Astrocyte of the spinal cord (primary cell): ENCODE results near the gene NR1H3.
A peak's percentile ranks its signal among the peaks of the same experiment; 100 is the strongest.

ENCODE experiments used
- DNase-seq: peaks from one replicate; pipeline ENCODE4 v3.0.0; 2011; ENCODE audit warnings: low read depth, low spot score
- H3K4me3 ChIP-seq: 2 replicates; pipeline ENCODE4 v1.5.1; 2011; ENCODE audit warnings: low read depth, mild to moderate bottlenecking, low read length, moderate library complexity
- CTCF ChIP-seq: IDR thresholded peaks from 2 replicates; pipeline ENCODE4 v1.5.1; 2012; ENCODE audit warnings: low read depth, mild to moderate bottlenecking, low read length, inconsistent platforms
- in situ Hi-C: cut with HindIII; loops from 2 replicates; pipeline ENCODE4 v1.10.0; 2017; ENCODE audit warnings: low sequenced_read_pairs

Gene NR1H3

DNA sequence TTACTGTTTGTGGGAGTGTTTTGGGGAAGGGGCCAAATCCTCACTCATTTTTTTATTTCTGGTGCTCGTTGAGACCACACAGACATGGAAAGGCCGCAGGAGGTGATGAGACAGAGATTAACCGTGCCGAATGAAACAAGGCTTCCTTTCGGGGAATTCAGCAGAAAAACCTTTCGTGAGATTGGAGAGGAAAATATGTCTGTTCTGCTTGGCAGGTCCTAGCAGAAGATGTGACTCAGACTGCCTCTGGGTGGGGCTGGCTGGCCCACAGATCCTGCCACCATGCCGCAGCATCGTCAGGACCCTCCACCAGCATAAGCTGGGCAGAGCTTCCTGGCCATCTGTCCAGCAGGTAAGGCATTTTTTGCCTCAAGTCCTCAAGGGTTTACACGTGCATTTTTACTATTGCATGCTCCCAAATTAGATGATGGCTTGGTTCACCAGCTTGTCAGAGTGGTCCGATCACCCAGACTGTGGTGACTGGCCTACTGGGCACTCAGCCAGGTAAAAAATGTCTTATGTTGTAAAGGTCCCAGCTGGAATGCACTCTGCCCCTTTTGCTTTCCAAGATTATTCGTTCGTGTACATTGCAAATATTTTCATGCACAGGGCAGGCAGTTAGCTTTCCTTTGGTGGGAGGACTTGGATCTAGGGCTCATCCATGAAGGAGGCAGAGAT, 41.5 kb upstream of the NR1H3 start:
- no peak for TF ChIP-seq CTCF
- peak; percentile 88 for DNase-seq
- H3K4me3 ChIP-seq = peak overlapping the region; percentile 62
- in situ Hi-C loops = no loop called here

GRCh38 chr11:47220401-47220821, 37.4 kb upstream of the NR1H3 start:
- no peak for TF ChIP-seq CTCF
- no peak overlapping the region for H3K4me3 ChIP-seq
- DNase-seq = peak; percentile 47
- in situ Hi-C loops = no loop called here

DNA sequence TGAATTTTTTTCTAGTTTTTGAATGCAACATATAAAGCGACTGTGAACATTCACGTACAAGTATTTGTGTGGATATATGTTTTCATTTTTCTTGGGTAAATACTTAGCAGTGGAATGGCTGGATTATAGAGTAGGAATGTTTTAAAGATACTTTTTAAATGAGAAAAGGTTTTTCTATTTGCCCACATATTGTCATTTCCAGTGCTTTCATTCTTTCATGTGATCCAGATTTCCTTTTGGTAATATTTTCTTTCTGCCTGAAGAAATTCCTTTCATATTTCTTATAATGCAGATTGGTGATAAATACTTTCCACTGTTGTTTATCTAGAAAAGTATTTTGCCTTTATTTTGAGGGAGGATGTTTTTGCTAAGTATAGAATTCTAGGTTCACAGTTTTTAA, 35.1 kb upstream of the NR1H3 start:
- no peak for DNase-seq
- no peak for TF ChIP-seq CTCF
- in situ Hi-C loops = no loop called here
- H3K4me3 ChIP-seq = no peak overlapping the region

DNA sequence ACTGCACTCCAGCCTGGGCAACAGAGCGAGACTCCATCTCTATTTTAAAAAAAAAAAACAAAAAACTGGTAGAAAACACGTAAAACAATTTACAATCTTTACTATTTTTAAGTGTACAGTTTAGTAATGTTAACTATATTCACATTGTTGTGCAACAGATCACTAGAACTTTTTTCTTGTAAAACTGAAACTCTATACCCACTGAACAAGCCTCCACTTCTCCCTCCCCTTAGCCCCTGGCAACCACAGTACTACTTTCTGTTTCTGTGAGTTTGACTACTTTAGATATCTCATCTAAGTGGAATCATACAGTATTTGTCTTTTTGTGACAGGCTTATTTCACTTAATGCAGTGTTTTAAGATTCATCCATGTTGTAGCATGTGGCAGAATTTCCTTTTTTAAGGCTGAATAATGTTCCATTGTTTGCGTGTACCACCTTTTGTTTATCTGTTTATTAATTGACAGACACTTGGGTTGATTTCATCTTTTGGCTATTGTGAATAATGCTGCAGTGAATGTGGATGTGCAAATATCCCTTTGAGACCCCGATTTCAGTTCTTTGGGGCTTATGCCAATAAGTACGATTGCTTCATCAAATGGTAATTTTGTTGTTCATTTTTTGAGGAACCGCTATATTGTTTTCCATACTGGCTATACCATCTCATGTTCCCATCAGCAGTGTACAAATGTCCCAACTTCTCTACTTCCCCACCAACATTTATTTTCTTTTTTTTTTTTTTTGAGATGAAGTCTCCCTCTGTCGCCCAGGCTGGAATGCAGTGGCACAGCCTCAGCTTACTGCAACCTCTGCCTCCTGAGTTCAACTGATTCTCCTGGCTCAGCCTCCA, 32.0 kb upstream of the NR1H3 start:
- TF ChIP-seq CTCF = no peak
- no peak for DNase-seq
- H3K4me3 ChIP-seq = no peak overlapping the region
- in situ Hi-C loops = no loop called here

DNA sequence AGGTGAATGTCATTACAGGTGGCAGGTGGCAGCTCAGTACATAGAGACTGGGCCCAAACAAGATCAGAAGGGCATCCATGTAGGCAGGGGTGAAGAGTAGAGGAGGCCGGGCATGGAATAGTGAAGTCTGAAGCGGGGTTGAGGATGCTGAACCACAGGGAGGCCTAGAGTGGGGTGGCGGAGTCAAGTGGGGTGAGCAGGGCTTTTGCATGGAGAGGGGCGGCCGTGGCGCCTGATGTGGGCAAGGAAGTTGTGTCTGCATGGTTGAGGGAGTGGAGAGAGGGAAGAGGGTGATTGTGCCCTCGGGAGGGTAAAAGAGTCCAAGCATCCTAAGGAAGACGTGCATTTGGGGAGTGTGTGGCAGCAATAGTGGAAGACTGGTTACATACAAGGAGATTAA, 28.6 kb upstream of the NR1H3 start:
- DNase-seq = no peak
- no peak overlapping the region for H3K4me3 ChIP-seq
- in situ Hi-C loops = no loop called here
- no peak for TF ChIP-seq CTCF

- no peak for TF ChIP-seq CTCF
- in situ Hi-C loops = no loop called here
- DNase-seq = no peak
- H3K4me3 ChIP-seq = no peak overlapping the region
Observed at GRCh38 chr11:47233051-47233450, 24.7 kb upstream of the NR1H3 start.
